Loucy (cell line): ENCODE results near the gene MRPS16.

Experiments used
- CTCF ChIP-seq: fragments of 200-600 bp; sonication (generic); conservative IDR thresholded peaks from 2 replicates; pipeline ENCODE4 v1.5.1; 2014; ENCODE audit warnings: mild to moderate bottlenecking, antibody characterized with exemption, low read length
- EZH2phosphoT487 ChIP-seq: fragments of 200-600 bp; IDR thresholded peaks from 2 replicates; pipeline ENCODE4 v1.6.1; 2018; ENCODE audit warnings: antibody characterized with exemption, mild to moderate bottlenecking, moderate library complexity, borderline replicate concordance

- no peak for TF ChIP-seq CTCF
- TF ChIP-seq EZH2phosphoT487 = no peak
Observed at GRCh38 chr10:73205081-73205480, 47.4 kb downstream of the MRPS16 start.
